Suprapubic skin (tissue), 3 donors: ENCODE measurements around the gene RPL21.

Experiments used
- EP300 ChIP-seq: sonication (generic); formaldehyde crosslinking; IDR thresholded peaks from one replicate; pipeline ENCODE4 v1.6.1; 2017; ENCODE audit warnings: antibody characterized with exemption
- TF ChIP-seq, protein P1 (sequence below), 2 donors: fragments of 200-600 bp in 1 of 2; fragments of 450-650 bp in 1 of 2; sonication (generic) in 1 of 2; IDR thresholded peaks; one replicate each; pipeline ENCODE4 v1.5.1; 2016 to 2019; ENCODE audit warnings: antibody characterized with exemption in 2 of 2, mild to moderate bottlenecking in 1 of 2, moderate library complexity in 1 of 2

DNA sequence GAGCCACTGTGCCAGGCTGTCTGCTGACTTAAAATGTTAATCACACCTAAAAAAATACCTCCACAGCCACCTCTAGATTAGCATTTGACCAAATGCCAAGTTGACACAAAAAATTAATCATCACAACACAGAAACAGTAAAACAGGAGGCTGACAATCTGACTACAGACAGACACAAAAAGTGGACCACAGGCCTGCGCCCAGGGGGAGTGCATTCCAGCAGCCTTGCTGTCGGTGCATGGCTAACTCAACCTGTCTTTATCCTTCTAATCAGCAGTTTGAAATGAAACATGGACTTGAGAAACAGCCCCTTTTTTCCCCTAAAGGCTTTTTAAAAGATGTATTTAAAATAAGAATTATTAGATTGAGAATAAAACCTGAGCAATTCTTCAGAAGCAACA is 53.3 kb downstream of the RPL21 start:
- no peak for TF ChIP-seq EP300
- TF ChIP-seq, protein P1, sequence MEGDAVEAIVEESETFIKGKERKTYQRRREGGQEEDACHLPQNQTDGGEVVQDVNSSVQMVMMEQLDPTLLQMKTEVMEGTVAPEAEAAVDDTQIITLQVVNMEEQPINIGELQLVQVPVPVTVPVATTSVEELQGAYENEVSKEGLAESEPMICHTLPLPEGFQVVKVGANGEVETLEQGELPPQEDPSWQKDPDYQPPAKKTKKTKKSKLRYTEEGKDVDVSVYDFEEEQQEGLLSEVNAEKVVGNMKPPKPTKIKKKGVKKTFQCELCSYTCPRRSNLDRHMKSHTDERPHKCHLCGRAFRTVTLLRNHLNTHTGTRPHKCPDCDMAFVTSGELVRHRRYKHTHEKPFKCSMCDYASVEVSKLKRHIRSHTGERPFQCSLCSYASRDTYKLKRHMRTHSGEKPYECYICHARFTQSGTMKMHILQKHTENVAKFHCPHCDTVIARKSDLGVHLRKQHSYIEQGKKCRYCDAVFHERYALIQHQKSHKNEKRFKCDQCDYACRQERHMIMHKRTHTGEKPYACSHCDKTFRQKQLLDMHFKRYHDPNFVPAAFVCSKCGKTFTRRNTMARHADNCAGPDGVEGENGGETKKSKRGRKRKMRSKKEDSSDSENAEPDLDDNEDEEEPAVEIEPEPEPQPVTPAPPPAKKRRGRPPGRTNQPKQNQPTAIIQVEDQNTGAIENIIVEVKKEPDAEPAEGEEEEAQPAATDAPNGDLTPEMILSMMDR (IDR thresholded peaks at IDR 0.05), result no peak
